Neural cell (in vitro differentiated cells): ENCODE measurements around the gene CABLES1.

ENCODE experiments used
- EZH2 ChIP-seq: fragments of 200-600, 300-800 bp; shearing (Covaris generic), sonication (generic); IDR thresholded peaks from 2 replicates; pipeline ENCODE4 v1.6.1; 2014; ENCODE audit warnings: antibody characterized with exemption, low read length, borderline replicate concordance, mild to moderate bottlenecking; ENCODE audit not compliant: insufficient read depth, poor library complexity, severe bottlenecking
- MXI1 ChIP-seq: fragments of 450-650 bp; conservative IDR thresholded peaks from 2 replicates; pipeline ENCODE4 v1.6.1; 2014; ENCODE audit warnings: antibody characterized with exemption, mild to moderate bottlenecking; ENCODE audit not compliant: poor library complexity, severe bottlenecking
- POLR2AphosphoS5 ChIP-seq: IDR thresholded peaks from 2 replicates; pipeline ENCODE4 v1.6.1; 2012
- TF ChIP-seq, protein P1 (sequence below): fragments of 450-650 bp; IDR thresholded peaks from 2 replicates; pipeline ENCODE4 v1.5.1; 2014; ENCODE audit warnings: antibody characterized with exemption, mild to moderate bottlenecking, moderate library complexity; ENCODE audit not compliant: poor library complexity, severe bottlenecking

DNA sequence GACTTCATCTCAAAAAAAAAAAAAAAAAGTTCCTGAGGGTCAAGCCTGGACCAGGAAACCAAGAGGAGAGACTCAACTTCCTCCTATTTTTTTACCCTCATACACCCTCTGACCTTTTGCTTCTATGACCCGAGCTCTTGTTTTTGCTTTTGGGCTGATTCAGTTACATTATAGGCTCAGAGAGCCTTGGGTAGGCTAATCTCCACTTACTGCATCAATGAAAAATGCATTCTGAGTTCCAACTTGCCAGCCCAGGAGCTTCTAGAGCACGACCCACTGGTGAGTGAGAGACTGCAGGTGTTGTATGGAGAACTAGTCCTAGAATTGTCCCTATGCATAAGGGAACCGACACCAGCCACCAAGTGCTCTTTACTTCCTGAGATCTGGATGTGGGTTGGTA lies 91.1 kb downstream of the CABLES1 start:
- TF ChIP-seq, protein P1, sequence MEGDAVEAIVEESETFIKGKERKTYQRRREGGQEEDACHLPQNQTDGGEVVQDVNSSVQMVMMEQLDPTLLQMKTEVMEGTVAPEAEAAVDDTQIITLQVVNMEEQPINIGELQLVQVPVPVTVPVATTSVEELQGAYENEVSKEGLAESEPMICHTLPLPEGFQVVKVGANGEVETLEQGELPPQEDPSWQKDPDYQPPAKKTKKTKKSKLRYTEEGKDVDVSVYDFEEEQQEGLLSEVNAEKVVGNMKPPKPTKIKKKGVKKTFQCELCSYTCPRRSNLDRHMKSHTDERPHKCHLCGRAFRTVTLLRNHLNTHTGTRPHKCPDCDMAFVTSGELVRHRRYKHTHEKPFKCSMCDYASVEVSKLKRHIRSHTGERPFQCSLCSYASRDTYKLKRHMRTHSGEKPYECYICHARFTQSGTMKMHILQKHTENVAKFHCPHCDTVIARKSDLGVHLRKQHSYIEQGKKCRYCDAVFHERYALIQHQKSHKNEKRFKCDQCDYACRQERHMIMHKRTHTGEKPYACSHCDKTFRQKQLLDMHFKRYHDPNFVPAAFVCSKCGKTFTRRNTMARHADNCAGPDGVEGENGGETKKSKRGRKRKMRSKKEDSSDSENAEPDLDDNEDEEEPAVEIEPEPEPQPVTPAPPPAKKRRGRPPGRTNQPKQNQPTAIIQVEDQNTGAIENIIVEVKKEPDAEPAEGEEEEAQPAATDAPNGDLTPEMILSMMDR: no peak
- no peak for TF ChIP-seq EZH2
- no peak for TF ChIP-seq POLR2AphosphoS5
- no peak for TF ChIP-seq MXI1
